H1 (cell line): ENCODE measurements around the gene FMO5. TPM values are rescaled to one million over a fixed set of nuclear protein-coding genes. Genes with fewer than 3 reads are reported as not detected.

Experiments
- CTCF ChIA-PET: fragments of 300-600 bp; sonication (Branson Sonifier 250); formaldehyde crosslinking; loops from one replicate; lab custom pipeline; 2021; ENCODE audit not compliant: partially characterized antibody; lab: Charles Lee
- POLR2A ChIA-PET: fragments of 300-600 bp; sonication (Branson Sonifier 250); formaldehyde crosslinking; loops from one replicate; lab custom pipeline; 2021; ENCODE audit warnings: inconsistent platforms; ENCODE audit not compliant: partially characterized antibody; lab: Charles Lee
- DNase-seq, 2 experiments: peaks; one replicate each; pipeline versions ENCODE4 v3.0.0 to v3.0.0-alpha.2; 2010 to 2022; ENCODE audit warnings: low spot score in 2 of 2, low read depth in 1 of 2, mixed read lengths in 1 of 2
- FAIRE-seq: peaks from 2 replicates; lab custom pipeline; 2011; peaks lifted over from hg19 to GRCh38; lab: Jason Lieb, UNC
- H2AFZ ChIP-seq: 2 replicates; pipeline ENCODE4 v1.8.1; 2012; ENCODE audit warnings: low read length, inconsistent platforms
- H2AK5ac ChIP-seq: 2 replicates; pipeline ENCODE4 v1.6.1; 2013; ENCODE audit warnings: low read depth, low read length
- H2BK120ac ChIP-seq: replicated peaks from 2 replicates; pipeline ENCODE3; 2013; ENCODE audit warnings: low read depth, low read length, inconsistent platforms
- H2BK12ac ChIP-seq: 2 replicates; pipeline ENCODE4 v1.6.1; 2013; ENCODE audit warnings: low read depth, low read length
- H2BK15ac ChIP-seq: 2 replicates; pipeline ENCODE4 v1.6.1; 2013; ENCODE audit warnings: low read length
- H2BK20ac ChIP-seq: 2 replicates; pipeline ENCODE4 v1.6.1; 2013; ENCODE audit warnings: low read length
- H2BK5ac ChIP-seq: 2 replicates; pipeline ENCODE4 v1.6.1; 2013; ENCODE audit warnings: low read depth, low read length
- H3K14ac ChIP-seq: 2 replicates; pipeline ENCODE4 v1.6.1; 2013; ENCODE audit warnings: inconsistent platforms; ENCODE audit not compliant: insufficient read length
- H3K18ac ChIP-seq: 2 replicates; pipeline ENCODE4 v1.6.1; 2013; ENCODE audit warnings: low read length; ENCODE audit errors: extremely low read depth
- H3K23ac ChIP-seq: 2 replicates; pipeline ENCODE4 v1.6.1; 2013; ENCODE audit warnings: inconsistent platforms; ENCODE audit not compliant: insufficient read length
- H3K23me2 ChIP-seq: 2 replicates; pipeline ENCODE4 v1.6.1; 2013; ENCODE audit warnings: low read depth, low read length
- H3K27ac ChIP-seq: 2 replicates; pipeline ENCODE4 v1.6.1; 2011; ENCODE audit warnings: low read depth, low read length, inconsistent platforms
- H3K27me3 ChIP-seq, 4 experiments: replicated peaks in 1 of 4; 1 replicate in 1 of 4; 2 replicates in 3 of 4; pipeline versions ENCODE4 v1.6.1 to v1.8.1; 2011 to 2013; ENCODE audit warnings: low read length in 3 of 4, mild to moderate bottlenecking in 3 of 4, inconsistent platforms in 2 of 4, mixed read lengths in 2 of 4, moderate library complexity in 1 of 4; ENCODE audit not compliant: control insufficient read depth in 3 of 4, insufficient read depth in 3 of 4; ENCODE audit errors: extremely low read depth in 1 of 4
- H3K36me3 ChIP-seq, 4 experiments: 2 replicates each; pipeline versions ENCODE4 v1.6.1 to v1.8.1; 2011 to 2013; ENCODE audit warnings: mild to moderate bottlenecking in 4 of 4, low read length in 3 of 4, moderate library complexity in 2 of 4, control low read depth in 1 of 4, inconsistent platforms in 1 of 4; ENCODE audit not compliant: insufficient read depth in 4 of 4, control insufficient read depth in 2 of 4
- H3K4ac ChIP-seq: replicated peaks from 2 replicates; pipeline ENCODE3; 2013; ENCODE audit warnings: low read length, low read depth, mixed read lengths, inconsistent platforms; ENCODE audit not compliant: insufficient read length
- H3K4me1 ChIP-seq, 4 experiments: replicated peaks in 1 of 4; 1 replicate in 1 of 4; 2 replicates in 3 of 4; pipeline versions ENCODE4 v1.6.1 to v1.8.1; 2011 to 2013; ENCODE audit warnings: low read length in 3 of 4, inconsistent platforms in 2 of 4, mixed read lengths in 1 of 4; ENCODE audit not compliant: insufficient read depth in 4 of 4, control insufficient read depth in 3 of 4
- H3K4me2 ChIP-seq, 2 experiments: 2 replicates each; pipeline versions ENCODE4 v1.6.1 to v1.8.1; 2011 to 2013; ENCODE audit warnings: low read depth in 2 of 2, low read length in 2 of 2, control low read depth in 1 of 2, inconsistent platforms in 1 of 2, mild to moderate bottlenecking in 1 of 2; ENCODE audit not compliant: insufficient read depth in 1 of 2
- H3K4me3 ChIP-seq, 4 experiments: fragments of 200-600, 300-600 bp in 1 of 4; sonication (generic), shearing (Covaris generic), sonication (Bioruptor Twin) in 1 of 4; 2 replicates each; pipeline versions ENCODE4 v1.5.1 to v1.8.1; 2011 to 2016; ENCODE audit warnings: low read length in 4 of 4, low read depth in 3 of 4, control low read depth in 2 of 4, inconsistent platforms in 2 of 4, mild to moderate bottlenecking in 2 of 4, mixed read lengths in 1 of 4, moderate library complexity in 1 of 4; ENCODE audit not compliant: insufficient read depth in 2 of 4; ENCODE audit errors: extremely low read depth in 1 of 4
- H3K56ac ChIP-seq: replicated peaks from 2 replicates; pipeline ENCODE3; 2013; ENCODE audit warnings: low read depth, mild to moderate bottlenecking, mixed read lengths, low read length, inconsistent platforms; ENCODE audit not compliant: insufficient read length
- H3K79me1 ChIP-seq: 2 replicates; pipeline ENCODE4 v1.6.1; 2013; ENCODE audit warnings: low read depth, low read length, control low read depth
- H3K79me2 ChIP-seq, 2 experiments: 2 replicates each; pipeline versions ENCODE4 v1.6.1 to v1.8.1; 2012 to 2013; ENCODE audit warnings: low read length in 2 of 2, mild to moderate bottlenecking in 2 of 2, inconsistent platforms in 1 of 2; ENCODE audit not compliant: insufficient read depth in 2 of 2, control insufficient read depth in 1 of 2
- H3K9ac ChIP-seq, 4 experiments: replicated peaks in 1 of 4; 1 replicate in 1 of 4; 2 replicates in 3 of 4; pipeline versions ENCODE4 v1.6.1 to v1.8.1; 2011 to 2013; ENCODE audit warnings: low read depth in 3 of 4, low read length in 3 of 4, control low read depth in 2 of 4, mild to moderate bottlenecking in 2 of 4, moderate library complexity in 2 of 4, inconsistent platforms in 1 of 4; ENCODE audit errors: extremely low read depth in 1 of 4
- H3K9me3 ChIP-seq, 2 experiments: 2 replicates each; pipeline versions ENCODE4 v1.6.1 to v1.8.1; 2012 to 2013; ENCODE audit warnings: mild to moderate bottlenecking in 2 of 2, moderate library complexity in 2 of 2, control low read depth in 1 of 2, inconsistent platforms in 1 of 2, low read depth in 1 of 2, low read length in 1 of 2, mixed read lengths in 1 of 2; ENCODE audit not compliant: insufficient read depth in 2 of 2
- H4K20me1 ChIP-seq, 2 experiments: replicated peaks in 1 of 2; 2 replicates each; pipeline versions ENCODE3 to v1.8.1; 2011 to 2013; ENCODE audit warnings: inconsistent platforms in 2 of 2, low read length in 2 of 2, mild to moderate bottlenecking in 1 of 2; ENCODE audit not compliant: insufficient read depth in 2 of 2, control insufficient read depth in 1 of 2
- H4K5ac ChIP-seq: 2 replicates; pipeline ENCODE4 v1.6.1; 2013; ENCODE audit warnings: low read length, low read depth, mixed read lengths, inconsistent platforms; ENCODE audit not compliant: insufficient read length
- H4K8ac ChIP-seq: 2 replicates; pipeline ENCODE4 v1.8.0; 2013; ENCODE audit warnings: mild to moderate bottlenecking, moderate library complexity, low read length, inconsistent platforms; ENCODE audit not compliant: insufficient read depth; ENCODE audit errors: extremely low read depth
- H4K91ac ChIP-seq: replicated peaks from 2 replicates; pipeline ENCODE3; 2013; ENCODE audit warnings: low read length, mixed read lengths, inconsistent platforms; ENCODE audit not compliant: insufficient read length
- ASH2L ChIP-seq: fragments of 200-600, 300-600 bp; sonication (generic); IDR thresholded peaks from one replicate; pipeline ENCODE4 v1.7.1; 2017; ENCODE audit warnings: low read length
- CBX8 ChIP-seq: fragments of 300-800, 300-1000 bp; sonication (generic); IDR thresholded peaks from 2 replicates; pipeline ENCODE4 v1.7.1; 2016; ENCODE audit warnings: low read depth, low read length, borderline replicate concordance
- HDAC2 ChIP-seq, 2 experiments: fragments of 300-600 bp in 1 of 2; sonication (generic) in 1 of 2; IDR thresholded peaks; 2 replicates each; pipeline ENCODE4 v1.6.1; 2011 to 2012; ENCODE audit warnings: low read depth in 2 of 2, low read length in 2 of 2, mild to moderate bottlenecking in 2 of 2, moderate library complexity in 2 of 2, borderline replicate concordance in 1 of 2, inconsistent platforms in 1 of 2
- JUND ChIP-seq: IDR thresholded peaks from 2 replicates; pipeline ENCODE4 v1.6.1; 2011; ENCODE audit warnings: mild to moderate bottlenecking, improper control_type of control experiment, low read length
- POLR2AphosphoS5 ChIP-seq: IDR thresholded peaks from 2 replicates; pipeline ENCODE4 v1.6.1; 2011; ENCODE audit warnings: low read depth, low read length
- RFX5 ChIP-seq: IDR thresholded peaks from 2 replicates; pipeline ENCODE4 v1.6.1; 2011; ENCODE audit warnings: low read depth, low read length, improper control_type of control experiment, borderline replicate concordance
- RNF2 ChIP-seq: fragments of 200-900, 300-1000 bp; sonication (generic); IDR thresholded peaks from 2 replicates; pipeline ENCODE4 v1.7.1; 2016; ENCODE audit warnings: borderline replicate concordance, low read depth, mild to moderate bottlenecking, antibody characterized with exemption, low read length; ENCODE audit not compliant: poor library complexity, severe bottlenecking; ENCODE audit errors: missing control alignments
- SIX5 ChIP-seq: IDR thresholded peaks from 2 replicates; pipeline ENCODE4 v1.6.1; 2011; ENCODE audit warnings: mild to moderate bottlenecking, low read depth, low read length
- SP4 ChIP-seq: IDR thresholded peaks from 2 replicates; pipeline ENCODE4 v1.6.1; 2012; ENCODE audit warnings: low read length, inconsistent platforms
- SRF ChIP-seq: IDR thresholded peaks from 2 replicates; pipeline ENCODE4 v1.6.1; 2011; ENCODE audit warnings: mild to moderate bottlenecking, low read depth, low read length, moderate library complexity
- TAF1 ChIP-seq: IDR thresholded peaks from 2 replicates; pipeline ENCODE4 v1.6.1; 2011; ENCODE audit warnings: mild to moderate bottlenecking, low read depth, low read length
- TCF12 ChIP-seq: IDR thresholded peaks from 2 replicates; pipeline ENCODE4 v1.6.1; 2011; ENCODE audit warnings: low read depth, mild to moderate bottlenecking, low read length
- WGBS, 2 experiments: shearing (Covaris generic) in 1 of 2; methylation state at CpG; one replicate each; pipeline versions ENCODE4 v1.1.6 to v1.1.7; 2013 to 2015; ENCODE audit warnings: low lambda C conversion rate in 2 of 2, mixed read lengths in 2 of 2, inconsistent platforms in 1 of 2, low coverage in 1 of 2, missing lambda C conversion rate in 1 of 2; ENCODE audit not compliant: insufficient replicate concordance in 2 of 2, insufficient coverage in 1 of 2, insufficient read length in 1 of 2; ENCODE audit errors: extremely low coverage in 1 of 2, missing lambda C conversion rate in 1 of 2; 5-methylcytosine and 5-hydroxymethylcytosine counted together
- polyA plus RNA-seq, 7 experiments: library from polyadenylated mRNA; depleted of rRNA in 3 of 7; stranded (reverse) in 5 of 7; unstranded in 2 of 7; fragments of >200 nt in 5 of 7; fragments of 200-250 nt in 2 of 7; gene quantifications; 1 replicate in 5 of 7; 2 replicates in 1 of 7; 4 replicates in 1 of 7; pipeline versions ENCODE4 v1.2.1 to v1.2.3, GENCODE V29; 2011 to 2013; ENCODE audit warnings: missing spikeins in 2 of 7, mixed read lengths in 2 of 7
- total RNA-seq: library from RNA; stranded (reverse); fragmentation: NEBNext Ultra II Directional; extraction: Animal tissue kit (Norgen Biotek cat#: 25700); gene quantifications from 2 replicates; pipeline ENCODE4 v1.2.1, GENCODE V29; 2021

Gene FMO5
- total and polyA plus RNA-seq, 2 of the 8 experiments (the other 6 are each of a cell fraction or from before 2014, with no cell fraction given), result 0.27 to 0.34 TPM

GRCh38 chr1:147243841-147244240 lies 18.7 kb upstream of the FMO5 start:
- peaks cover 4% of the 10 kb centered on the region; the same call in 1 of the 2 replicates for H3K79me1 ChIP-seq
- ChIA-PET CTCF (interaction anchor here (0.7 to 1.9 kb wide), 11 partner anchors 10 to 110 kb away, joined by 3 to 10 read pairs (median 4); partner anchors contain the start of gene FMO5), POLR2A (interaction anchor here (1.5 to 3.9 kb wide), 4 partner anchors 71 to 194 kb away, joined by 3 to 48 read pairs (median 4); no protein-coding TSS in a partner anchor)
- no peak overlapping the region for H2BK5ac ChIP-seq
- no peak overlapping the region for H4K5ac ChIP-seq
- no peak overlapping the region for H3K4ac ChIP-seq
- H2BK15ac ChIP-seq, result no peak overlapping the region
- no peak for FAIRE-seq
- H3K23me2 ChIP-seq, result peaks cover 4% of the 10 kb centered on the region; the same call in 1 of the 2 replicates
- no peak overlapping the region for H2BK12ac ChIP-seq
- no peaks in the 10 kb centered on the region for H3K9me3 ChIP-seq
- H3K4me2 ChIP-seq, result peak overlapping the region; percentile 63 to 70
- H4K91ac ChIP-seq, result no peak overlapping the region
- no peak overlapping the region for H3K56ac ChIP-seq
- H2BK120ac ChIP-seq, result no peak overlapping the region
- no peak overlapping the region for H2BK20ac ChIP-seq
- no peaks in the 10 kb centered on the region for H3K36me3 ChIP-seq
- H3K4me1 ChIP-seq, result peaks cover 0 to 18% (median 2%) of the 10 kb centered on the region in 4 experiments; a peak in 4 of 7 replicates
- H3K18ac ChIP-seq, result no peak overlapping the region
- H3K14ac ChIP-seq, result no peak overlapping the region
- no peak overlapping the region for H3K27ac ChIP-seq
- no peak overlapping the region for H2AK5ac ChIP-seq
- H2AFZ ChIP-seq, result no peak overlapping the region
- H3K27me3 ChIP-seq, result no peaks in the 10 kb centered on the region
- no peak overlapping the region for H4K8ac ChIP-seq
- peaks cover 14 to 58% of the 10 kb centered on the region in 2 experiments for H3K79me2 ChIP-seq
- H3K9ac ChIP-seq, result peak overlapping the region in 1 of 4 experiments; percentile 9; a peak in 2 of 7 replicates
- no peak for TF ChIP-seq SRF
- TF ChIP-seq RNF2, result no peak
- TF ChIP-seq SIX5, result no peak
- TF ChIP-seq SP4, result no peak
- TF ChIP-seq TAF1, result no peak
- TF ChIP-seq CBX8, result no peak
- no peak for TF ChIP-seq RFX5
- TF ChIP-seq TCF12, result no peak
- no peak for TF ChIP-seq ASH2L
- no peak for TF ChIP-seq POLR2AphosphoS5
- TF ChIP-seq JUND, result no peak
- no peak for TF ChIP-seq HDAC2 (IDR thresholded peaks at IDR 0.05; ENCODE audit: borderline replicate concordance in 1 of 2, low read depth in 2 of 2, low read length in 2 of 2)
- H3K23ac ChIP-seq, result no peak overlapping the region
- WGBS, 2 experiments, result 20% methylated on average over 4 of the region's 4 CpGs; no CpG with 5 or more reads in 1 of the 2 experiments
- DNase-seq, result no peak
- H3K4me3 ChIP-seq, result peak overlapping the region; percentile 53 to 98 (median 85); a peak in 7 of 8 replicates
- H4K20me1 ChIP-seq, result peaks cover 0 to 7% of the 10 kb centered on the region in 2 experiments
